GM21825 (cell line): Measurements from ENCODE around the gene NFAM1.

Experiments
- ATAC-seq: cut with Tn5 transposase; IDR thresholded peaks from one replicate; pipeline ENCODE4 v1.9.1; 2021; ENCODE audit warnings: mild to moderate bottlenecking, moderate library complexity; ENCODE audit not compliant: unreplicated experiment

The NFAM1 gene

DNA sequence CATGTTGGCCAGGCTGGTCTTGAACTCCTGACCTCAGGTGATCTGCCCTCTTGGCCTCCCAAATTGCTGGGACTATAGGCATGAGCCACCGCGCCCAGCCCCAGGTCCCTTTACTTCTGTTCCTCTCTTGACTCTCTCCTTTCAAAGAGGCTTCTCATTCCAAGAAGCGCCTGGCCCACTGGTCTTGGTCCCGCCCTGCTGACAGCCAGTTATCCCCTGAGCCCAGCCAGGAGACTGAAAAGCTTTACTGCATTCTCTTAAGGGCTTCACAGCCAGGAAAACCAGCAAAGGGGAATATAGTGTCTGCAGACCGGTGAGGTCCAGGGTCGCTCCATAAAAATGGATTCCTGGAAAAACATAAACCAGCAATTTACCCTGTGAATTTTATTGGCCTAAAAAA is 68.3 kb downstream of the NFAM1 start:
- no peak for ATAC-seq

DNA sequence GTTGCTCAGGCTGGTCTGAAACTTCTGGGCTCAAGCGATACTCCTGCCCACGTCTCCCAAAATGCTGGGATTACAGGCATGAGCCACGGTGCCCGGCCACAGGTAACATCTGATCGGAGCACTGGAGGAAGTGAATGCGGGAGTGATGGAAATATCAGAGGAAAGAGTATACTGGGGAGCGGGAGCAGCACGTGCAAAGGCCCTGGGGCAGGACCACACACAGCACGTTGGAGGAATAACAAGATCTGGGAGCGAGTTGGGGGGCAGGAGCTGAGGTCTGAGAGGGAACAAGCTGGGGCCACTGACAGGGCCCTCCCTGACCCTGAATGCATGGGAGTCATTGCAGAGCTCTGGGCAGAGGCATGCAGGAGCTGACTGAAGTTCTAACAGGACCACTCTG is 70.7 kb downstream of the NFAM1 start:
- no peak for ATAC-seq

DNA sequence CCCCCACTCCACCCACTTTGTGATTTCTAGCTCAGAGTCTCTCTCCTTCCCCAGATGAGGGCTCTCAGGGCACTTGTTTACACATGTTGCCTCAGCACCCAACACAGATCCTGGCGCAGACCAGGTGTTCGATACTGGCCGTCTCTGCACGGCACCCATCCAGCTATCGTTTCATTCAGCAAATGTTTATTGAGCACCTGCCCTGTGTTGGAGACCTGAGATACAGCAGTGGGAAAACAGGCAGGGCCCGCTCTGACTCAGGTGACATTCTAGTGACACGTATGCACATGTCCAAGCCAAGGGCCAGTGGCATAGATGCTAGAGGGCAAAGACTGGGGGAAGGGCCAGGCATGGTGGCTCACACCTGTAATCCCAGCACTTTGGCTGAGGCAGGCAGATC is 71.9 kb downstream of the NFAM1 start:
- ATAC-seq, result no peak

DNA sequence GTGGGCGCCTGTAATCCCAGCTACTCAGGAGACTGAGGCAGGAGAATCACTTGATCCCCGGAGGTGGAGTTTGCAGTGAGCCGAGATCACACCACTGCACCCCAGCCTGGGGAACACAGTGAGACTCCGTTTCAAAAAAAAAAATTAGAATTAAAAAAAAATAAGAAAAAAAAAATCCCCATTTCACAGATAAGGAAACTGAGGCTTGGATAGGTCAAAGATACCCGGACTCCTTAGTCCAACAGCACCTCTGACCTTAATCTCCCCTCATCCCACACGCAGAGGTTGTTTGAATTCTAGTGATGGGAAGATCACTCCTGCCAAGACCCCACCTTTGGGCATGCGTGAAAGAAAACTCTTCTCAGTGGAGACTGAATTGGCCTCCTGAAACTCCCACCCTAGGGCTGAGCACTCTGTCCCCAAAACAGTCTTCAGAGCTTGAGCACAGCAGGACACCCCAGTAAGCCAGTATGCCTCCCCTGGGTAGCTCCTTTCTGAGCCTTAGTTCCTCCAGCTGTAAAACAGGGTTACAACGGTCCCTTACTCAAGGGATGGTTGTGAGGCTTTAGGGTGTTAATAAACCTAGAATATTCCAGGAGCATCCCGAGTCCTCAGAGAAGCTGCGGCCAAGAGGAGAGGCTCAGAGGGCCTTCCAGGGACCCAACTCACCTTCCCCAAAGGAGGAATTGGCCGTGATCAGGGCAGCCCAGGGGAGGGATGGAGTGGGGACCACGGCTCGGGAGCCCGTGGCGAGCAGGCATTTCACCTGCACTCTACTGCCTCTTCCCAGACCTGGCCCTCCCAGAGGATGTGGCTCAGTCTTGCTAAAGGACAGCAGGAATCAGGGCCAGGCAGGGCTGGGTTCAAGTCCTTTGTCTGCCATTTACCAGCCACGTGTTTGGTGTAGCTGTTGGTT is 73.3 kb downstream of the NFAM1 start:
- no peak for ATAC-seq

DNA sequence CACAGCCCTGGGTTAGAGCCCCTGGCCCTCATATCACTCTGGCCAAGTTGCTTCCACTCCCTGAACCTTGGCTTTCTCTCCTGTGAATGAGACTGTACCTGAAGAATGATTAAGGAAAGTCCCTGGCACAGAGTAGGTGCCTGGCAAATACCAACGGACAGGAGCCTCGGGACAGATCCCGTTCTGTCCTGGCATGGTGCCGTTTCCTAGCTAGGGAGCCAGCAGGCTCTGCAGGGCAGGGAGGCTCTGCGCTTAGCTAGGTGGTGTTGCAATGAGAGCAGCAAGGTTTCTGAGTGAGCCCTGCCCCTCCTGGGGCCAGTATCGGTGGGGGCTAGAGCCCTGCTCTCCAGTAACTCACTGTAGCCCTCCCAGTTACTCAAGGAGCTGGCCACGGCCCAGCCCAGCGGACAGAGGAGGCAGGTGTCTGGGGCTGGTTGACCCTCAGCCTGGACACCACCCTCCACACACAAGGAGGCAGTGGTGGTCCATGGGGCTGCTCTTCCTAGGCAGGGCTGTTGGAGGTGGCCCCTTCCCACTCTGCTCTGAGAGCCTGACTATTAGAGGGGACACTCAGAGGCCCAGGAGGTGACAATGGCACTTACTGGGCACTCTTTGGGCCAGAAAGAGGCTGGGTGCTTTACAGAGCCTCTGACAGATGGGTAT is 74.4 kb downstream of the NFAM1 start:
- ATAC-seq, result no peak

DNA sequence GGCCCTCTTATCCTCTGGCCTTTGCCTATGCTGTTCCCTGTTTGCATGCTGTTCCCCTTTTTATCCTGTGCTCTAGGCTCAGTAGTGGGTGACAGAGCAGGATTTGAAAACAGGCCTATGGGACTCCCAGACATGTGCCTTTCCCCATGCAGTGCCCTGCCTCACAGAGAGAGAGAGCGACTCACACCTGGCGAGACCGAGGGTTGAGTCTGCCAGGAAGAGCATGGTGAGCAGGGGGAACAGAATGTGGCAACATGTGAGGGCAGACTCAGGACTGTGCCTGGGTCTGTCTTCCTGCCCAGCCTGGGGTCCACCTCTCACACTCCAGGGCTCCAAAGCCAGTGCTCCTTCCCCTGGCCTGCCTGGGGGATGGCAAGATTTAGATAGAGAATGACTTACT is 75.0 kb downstream of the NFAM1 start:
- no peak for ATAC-seq

DNA sequence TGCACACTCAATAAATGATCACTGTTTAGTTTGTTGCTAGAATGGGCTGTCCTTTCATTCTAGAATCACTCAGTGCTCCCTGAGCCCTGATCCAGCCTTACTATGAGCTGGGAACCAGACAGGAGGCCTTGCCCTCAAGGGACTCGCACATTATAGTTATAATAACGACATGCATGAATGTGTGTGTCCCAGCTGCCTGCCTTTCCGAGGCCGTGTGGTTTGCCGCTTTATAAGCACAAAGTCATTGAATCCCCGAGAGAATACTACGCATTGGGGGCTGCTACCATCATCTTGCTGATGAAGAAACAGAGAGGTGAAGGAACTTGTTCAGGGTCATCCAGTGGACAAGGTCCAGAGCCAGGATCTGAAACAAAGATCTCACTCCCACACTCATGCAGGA is 75.7 kb downstream of the NFAM1 start:
- ATAC-seq, result no peak

DNA sequence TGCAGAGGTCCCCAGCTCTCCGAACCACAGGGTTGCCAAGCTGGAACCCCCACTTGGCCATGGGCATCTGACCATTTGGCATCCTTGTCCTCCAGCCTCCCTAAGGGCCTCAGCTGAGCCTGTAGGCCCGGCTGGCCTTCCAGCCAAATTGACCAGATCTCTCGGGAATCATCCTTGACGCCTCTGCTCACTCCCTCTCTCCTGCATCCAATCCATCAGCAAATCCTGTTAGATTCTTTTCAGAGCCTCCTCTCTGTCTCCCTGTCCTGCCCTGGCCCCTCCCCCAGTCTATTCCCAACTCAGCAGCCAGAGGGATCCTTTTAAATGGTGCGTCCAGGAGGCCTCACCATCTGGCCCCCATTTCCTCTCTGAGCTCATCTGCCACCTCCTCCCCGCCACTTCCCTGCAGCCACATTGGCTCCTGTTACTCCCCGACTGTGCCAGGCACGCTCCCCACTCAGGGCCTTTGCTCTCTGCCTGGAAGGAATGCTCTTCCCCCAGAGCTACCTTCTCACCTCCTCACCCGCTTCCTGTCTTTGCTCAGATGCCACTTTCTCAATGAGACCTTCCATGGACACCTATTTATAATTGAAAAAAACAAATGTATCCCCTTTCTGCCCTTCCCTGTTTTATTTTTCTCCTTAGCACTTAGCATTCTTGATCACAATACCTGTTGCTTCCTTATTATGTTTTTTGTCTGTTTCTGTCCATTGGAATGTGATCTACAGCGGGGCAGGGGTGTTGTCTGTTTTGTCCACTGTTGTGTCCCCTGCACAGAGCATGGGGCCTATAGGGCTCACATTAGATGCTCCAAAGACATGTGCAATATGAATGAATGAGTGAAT is 78.1 kb downstream of the NFAM1 start:
- no peak for ATAC-seq

DNA sequence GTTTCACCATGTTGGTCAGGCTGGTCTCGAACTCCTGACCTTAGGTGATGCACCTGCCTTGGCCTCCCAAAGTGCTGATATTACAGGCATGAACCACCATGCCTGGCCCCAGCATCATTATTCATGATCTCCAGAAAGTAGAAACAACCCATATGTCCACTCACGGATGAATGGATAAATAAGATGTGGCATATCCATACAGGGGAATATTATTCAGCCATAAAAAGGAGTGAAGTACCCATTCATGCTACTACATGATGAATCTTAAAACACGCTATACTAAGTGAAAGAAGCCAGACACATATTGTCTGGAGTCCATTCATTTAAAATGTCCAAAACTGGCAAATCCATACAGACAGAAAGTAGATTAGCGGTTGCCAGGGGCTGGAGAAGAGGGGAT is 81.8 kb downstream of the NFAM1 start:
- ATAC-seq, result no peak

DNA sequence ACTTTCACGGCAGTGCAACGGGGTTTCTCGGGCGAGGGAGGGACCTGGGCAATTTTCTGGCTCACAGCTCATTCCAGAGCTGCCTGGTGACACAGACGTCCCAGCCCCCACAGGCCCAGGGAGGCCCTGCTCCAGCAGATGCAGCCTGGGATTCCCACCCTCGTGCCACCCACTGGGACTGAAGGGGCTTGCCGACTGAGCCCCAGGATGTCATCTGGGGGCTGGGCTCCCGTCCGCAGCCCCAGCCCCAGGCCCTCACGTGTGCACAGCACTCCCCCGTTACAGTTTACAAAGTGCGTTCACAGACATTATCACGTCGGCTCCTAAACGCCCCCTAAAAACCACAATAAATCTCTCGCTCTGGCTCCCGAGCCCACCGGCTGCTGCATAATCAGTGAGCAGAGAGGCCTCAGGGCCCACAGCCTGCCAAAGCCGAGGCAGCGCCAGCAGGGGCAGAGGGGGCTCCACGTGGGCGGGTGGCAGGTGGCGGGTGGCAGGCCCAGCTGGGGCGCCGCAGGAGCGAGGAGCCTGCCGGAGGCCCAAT is 84.8 kb downstream of the NFAM1 start:
- ATAC-seq, result no peak

DNA sequence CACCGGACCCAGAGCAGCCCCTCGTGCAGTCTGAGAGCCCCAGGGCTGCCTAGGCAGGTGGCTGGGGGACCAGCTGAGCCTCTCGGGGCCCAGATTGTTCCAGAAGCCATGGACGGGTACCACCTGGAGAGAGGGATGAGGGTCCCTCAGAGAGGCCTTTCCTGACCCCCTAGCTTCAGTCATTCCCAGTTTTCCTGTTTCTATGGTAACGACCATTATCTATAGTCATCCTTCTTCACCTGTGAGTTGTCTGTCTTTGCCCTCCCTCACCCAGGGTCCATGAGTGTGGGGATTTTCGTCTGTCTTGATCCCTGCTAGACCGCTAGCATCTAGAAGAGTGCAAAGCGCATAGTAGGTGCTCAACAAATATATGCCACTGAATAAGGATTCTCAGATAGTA is 85.5 kb downstream of the NFAM1 start:
- no peak for ATAC-seq

DNA sequence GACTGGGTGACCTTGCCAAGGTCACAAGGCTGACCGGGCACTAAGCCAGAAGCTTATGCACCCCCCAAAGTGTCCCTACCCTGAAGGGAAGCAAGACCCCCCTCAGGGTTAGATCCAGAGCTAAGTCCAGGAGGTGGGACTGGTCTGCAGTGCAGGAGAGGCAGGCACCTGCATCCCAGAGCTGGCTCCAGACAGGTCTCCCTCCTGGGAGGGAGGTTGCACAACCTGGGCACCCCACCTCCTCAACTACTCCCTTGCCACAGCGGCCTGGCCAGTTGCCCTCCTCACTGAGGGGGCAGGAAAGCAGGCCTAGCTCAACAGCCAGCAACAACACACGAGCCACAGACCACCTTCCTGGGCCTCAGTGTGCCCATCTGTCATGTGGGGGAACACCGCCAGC is 86.7 kb downstream of the NFAM1 start:
- ATAC-seq, result no peak

DNA sequence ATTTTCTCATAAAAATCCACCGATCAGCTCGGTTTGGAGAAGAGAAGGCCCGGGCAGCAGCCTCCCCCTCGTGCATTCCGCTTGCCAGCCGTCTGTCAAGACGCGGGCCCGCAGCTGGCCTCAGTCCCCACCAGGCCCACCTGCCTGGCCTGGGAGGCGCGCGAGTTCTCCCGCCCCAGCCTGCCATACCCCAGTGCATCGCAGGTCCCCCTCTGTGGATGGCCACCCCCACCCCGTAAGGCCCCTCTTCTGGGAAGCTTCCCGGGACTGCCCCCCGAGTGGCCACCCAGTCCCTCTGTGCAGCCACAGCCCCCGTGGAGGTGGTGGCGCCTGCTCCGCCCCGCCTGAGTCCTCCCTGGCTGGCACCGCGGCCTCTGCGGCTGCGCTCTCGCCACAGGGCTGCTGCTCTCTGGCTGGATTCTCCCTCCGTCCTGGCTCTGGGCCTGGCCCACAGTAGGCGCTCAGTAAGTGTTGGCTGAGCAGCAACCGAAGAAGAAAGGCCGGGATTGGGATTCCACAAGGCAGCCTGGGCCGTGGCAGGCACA is 87.8 kb downstream of the NFAM1 start:
- no peak for ATAC-seq

DNA sequence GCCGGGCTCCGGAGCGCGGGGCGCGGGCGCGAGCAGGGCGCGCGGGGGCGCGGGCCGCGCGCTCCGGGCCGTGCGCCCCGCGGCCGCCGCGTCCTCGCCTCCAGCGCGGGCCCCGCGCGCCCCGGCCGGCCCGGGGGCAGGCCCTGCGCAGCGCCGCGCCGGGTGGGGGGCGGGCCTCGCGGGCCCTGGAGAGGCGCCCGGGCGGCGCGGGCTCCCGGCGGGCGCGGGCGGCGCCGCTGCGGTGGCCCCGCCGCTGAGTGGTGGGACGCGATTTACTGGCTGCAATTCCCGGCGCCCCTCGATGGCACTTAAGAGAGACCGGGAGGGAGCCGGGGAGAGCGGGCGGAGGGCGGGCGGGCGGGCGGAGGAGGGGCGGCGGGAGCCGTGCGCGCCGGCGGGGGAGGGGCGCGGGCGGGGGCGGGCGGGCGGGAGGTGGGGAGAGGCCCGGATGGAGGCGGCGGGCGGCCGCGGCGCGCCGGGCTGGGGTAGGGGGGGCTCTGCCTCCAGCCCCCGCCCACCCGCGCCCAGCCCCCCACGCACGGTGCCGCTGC is 88.6 kb downstream of the NFAM1 start:
- no peak for ATAC-seq

DNA sequence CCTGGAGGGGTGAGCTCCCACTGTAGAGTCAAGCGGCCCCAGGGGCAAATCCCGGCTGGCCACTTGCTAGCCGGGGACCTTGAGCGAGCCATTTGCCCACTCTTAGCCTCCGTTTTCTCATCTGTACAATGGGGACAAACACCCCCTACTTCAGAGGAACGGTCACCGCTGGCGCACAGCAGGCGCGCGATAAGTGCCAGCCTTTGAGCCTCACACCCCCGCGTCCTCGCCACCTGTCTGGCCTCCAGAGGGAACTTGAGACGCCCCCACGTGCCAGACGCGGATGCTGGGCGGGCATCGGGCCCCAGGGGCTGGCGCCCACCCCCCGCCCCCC is 89.1 kb downstream of the NFAM1 start:
- ATAC-seq, result no peak

DNA sequence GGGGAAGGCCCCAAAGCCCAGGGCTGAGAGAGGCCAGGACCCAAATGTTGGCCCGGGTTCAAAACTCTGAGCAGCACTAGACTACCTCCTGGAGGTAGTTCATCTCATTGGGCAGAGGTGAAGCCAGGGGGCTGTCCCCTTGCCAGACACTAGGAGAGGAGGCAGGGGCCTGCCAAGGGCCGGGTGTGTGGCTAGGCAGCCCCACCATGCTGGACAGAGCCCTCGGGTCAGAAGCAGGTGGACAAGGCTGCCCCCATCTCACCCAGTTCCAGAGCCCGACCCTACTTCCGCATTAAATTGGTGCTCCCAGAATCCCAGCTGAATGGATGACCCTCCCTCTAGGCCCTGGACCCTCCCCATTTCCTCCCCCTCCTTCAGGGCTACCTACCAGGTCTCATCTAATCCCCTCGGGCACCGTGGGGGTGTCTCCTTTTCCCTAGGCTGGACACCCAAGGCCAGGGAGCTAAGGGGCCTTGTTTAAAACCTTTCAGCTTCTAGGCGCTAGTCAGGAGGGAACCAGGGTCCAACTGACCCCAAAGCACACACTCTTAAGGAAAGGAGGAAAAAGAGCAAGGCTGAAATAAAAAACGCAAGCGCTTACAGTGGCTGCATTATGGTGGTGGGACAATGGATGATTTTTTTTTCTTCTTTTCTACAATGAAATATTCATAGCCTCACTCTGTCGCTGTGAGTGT is 89.6 kb downstream of the NFAM1 start:
- no peak for ATAC-seq

DNA sequence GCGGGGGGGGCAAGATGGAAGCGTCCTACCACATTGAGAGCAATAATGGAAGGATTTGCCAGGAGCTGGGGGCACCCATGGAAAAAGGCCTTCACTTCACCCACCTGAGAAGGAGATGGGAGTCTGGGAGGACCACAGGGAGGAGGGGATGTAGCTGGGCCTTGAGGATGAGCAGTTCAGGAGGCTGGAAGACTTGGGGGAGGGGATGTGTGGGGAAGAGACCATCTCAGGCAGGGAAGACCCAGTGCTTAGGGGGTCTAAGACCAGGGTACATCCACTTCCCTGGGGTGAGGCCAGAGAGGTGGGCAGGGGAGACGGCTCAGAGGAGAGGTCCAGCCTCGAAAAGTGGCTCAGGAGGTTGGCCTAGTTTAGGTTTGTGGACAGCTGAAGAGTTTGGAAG is 90.4 kb downstream of the NFAM1 start:
- no peak for ATAC-seq

DNA sequence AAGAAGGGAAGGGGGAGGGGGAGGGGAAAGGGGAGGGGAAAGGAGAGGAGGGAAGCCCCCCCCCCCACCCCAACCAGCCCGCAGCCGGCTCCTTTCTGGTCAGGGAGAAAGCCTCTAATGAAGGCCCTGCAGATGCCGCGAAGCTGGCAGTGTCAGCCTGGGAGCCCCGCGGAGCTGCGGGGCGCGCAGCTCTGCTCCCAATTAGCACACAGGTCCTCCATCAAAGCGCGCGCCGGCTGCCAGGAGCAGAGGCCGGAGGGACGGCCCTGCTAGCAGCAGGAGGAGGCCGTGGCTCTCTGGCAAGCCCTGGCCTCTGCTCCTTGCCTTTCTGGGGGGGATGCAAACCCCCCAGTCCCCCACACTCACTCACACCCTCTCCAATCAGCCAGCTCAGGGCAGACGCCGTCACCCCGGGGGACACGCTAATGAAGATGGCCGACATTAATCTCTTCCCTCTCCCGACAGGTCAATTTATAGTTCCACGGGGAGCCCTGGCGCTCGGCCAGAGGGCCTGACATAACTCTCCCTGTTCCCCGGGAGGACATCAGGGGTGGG is 91.3 kb downstream of the NFAM1 start:
- ATAC-seq, result no peak

DNA sequence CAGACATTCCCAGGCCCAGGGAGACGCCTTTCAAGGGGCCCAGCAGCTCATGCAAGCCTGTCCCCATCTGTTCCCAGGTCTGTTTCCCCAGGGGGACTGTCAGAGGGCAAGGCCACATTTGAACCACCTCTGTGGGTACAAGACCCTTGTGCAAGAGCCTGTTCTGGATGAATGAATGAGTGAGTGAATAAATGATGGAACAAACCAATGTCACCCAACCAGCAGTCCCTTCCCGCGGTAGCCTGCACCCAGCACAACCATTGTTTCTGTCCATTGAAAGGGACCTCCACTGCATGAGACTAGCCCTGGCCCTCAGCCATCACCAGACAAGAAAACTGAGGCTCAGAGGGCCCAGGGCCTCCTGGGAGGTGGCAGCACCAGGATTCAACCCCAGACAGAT is 92.1 kb downstream of the NFAM1 start:
- ATAC-seq, result no peak

DNA sequence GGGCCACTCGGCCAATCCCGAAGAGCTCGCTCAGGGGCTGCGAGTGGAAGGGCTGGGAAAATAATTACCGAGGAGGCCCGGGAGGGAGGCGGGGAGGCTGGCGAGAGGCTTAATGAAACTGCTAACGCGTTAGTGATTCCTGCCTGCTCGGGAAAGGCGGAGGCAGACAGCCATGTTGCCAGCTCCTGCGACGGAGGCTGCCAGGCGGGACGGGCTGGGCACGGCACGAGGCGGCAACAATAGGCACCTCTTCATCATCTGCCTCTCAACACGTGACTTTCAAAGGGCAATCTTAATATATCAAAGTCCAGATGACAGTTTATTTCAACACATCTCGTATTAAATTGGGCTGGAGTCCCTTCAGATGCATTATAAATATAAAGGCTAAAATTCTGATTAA is 93.7 kb downstream of the NFAM1 start:
- ATAC-seq, result no peak
